HFFc6 (cell line): ENCODE data around the gene LGALSL. TPM values are rescaled to one million over a fixed set of nuclear protein-coding genes. Genes with fewer than 3 reads are reported as not detected.

Experiments
- DNase-seq: peaks from one replicate; pipeline ENCODE4 v3.0.0-alpha.2; 2018
- H3K27ac Mint-ChIP-seq: 2 replicates; pipeline ENCODE4 v1.8.0; 2020; ENCODE audit warnings: mild to moderate bottlenecking, mixed read lengths
- H3K27me3 Mint-ChIP-seq: 2 replicates; pipeline ENCODE4 v1.8.0; 2021; ENCODE audit warnings: mild to moderate bottlenecking, moderate library complexity, mixed read lengths; ENCODE audit not compliant: insufficient read depth
- H3K36me3 Mint-ChIP-seq: 2 replicates; pipeline ENCODE4 v1.8.0; 2021; ENCODE audit warnings: low read depth, mixed read lengths
- H3K4me1 Mint-ChIP-seq: 2 replicates; pipeline ENCODE4 v1.8.0; 2020; ENCODE audit warnings: low read depth, mixed read lengths
- H3K4me3 Mint-ChIP-seq: 2 replicates; pipeline ENCODE4 v1.8.0; 2020; ENCODE audit warnings: mild to moderate bottlenecking, moderate library complexity, mixed read lengths
- H3K9me3 Mint-ChIP-seq: 2 replicates; pipeline ENCODE4 v1.8.0; 2020; ENCODE audit warnings: mild to moderate bottlenecking, mixed read lengths
- CTCF ChIP-seq: fragments of 200-600 bp; sonication (generic); IDR thresholded peaks from 2 replicates; pipeline ENCODE4 v1.5.0; 2021; ENCODE audit warnings: antibody characterized with exemption, mild to moderate bottlenecking
- total RNA-seq, 6 experiments: library from RNA; stranded (reverse); fragmentation: NEBNext Ultra II Directional; extraction: Animal tissue kit (Norgen Biotek cat#: 25700); gene quantifications; 2 replicates in 1 of 6; 3 replicates in 5 of 6; pipeline ENCODE4 v1.2.3, GENCODE V29; 2021

The LGALSL gene
- total RNA-seq, 6 experiments from 2014 or later: 0.64 to 2.1 (median 0.82) TPM

GRCh38 chr2:64466478-64467085 lies 12.6 kb downstream of the LGALSL start:
- Mint-ChIP-seq H3K27me3 (peaks cover 31% of the 10 kb centered on the region), H3K36me3 (no peaks in the 10 kb centered on the region), H3K4me3 (no peak overlapping the region), H3K27ac (no peak overlapping the region), H3K4me1 (peaks cover 10% of the 10 kb centered on the region), H3K9me3 (no peaks in the 10 kb centered on the region)
- DNase-seq: no peak
- TF ChIP-seq CTCF: no peak

GRCh38 chr2:64467096-64467843 lies 13.3 kb downstream of the LGALSL start:
- Mint-ChIP-seq H3K4me3 (no peak overlapping the region), H3K36me3 (no peaks in the 10 kb centered on the region), H3K27me3 (peaks cover 36% of the 10 kb centered on the region), H3K27ac (no peak overlapping the region), H3K4me1 (peaks cover 10% of the 10 kb centered on the region), H3K9me3 (no peaks in the 10 kb centered on the region)
- TF ChIP-seq CTCF: no peak
- no peak for DNase-seq

GRCh38 chr2:64469261-64469660 lies 15.3 kb downstream of the LGALSL start:
- Mint-ChIP-seq H3K27ac (no peak overlapping the region), H3K27me3 (peaks cover 44% of the 10 kb centered on the region), H3K36me3 (no peaks in the 10 kb centered on the region), H3K9me3 (no peaks in the 10 kb centered on the region), H3K4me1 (peaks cover under 1% of the 10 kb centered on the region; the same call in 1 of the 2 replicates), H3K4me3 (no peak overlapping the region)
- no peak for TF ChIP-seq CTCF
- no peak for DNase-seq

- Mint-ChIP-seq H3K4me1 (no peaks in the 10 kb centered on the region), H3K27ac (no peak overlapping the region), H3K27me3 (peaks cover 49% of the 10 kb centered on the region), H3K36me3 (no peaks in the 10 kb centered on the region), H3K4me3 (no peak overlapping the region), H3K9me3 (no peaks in the 10 kb centered on the region)
- no peak for TF ChIP-seq CTCF
- DNase-seq: no peak
These were observed 16.1 kb downstream of the LGALSL start for GRCh38 chr2:64470071-64470470.

- Mint-ChIP-seq H3K36me3 (no peaks in the 10 kb centered on the region), H3K4me1 (no peaks in the 10 kb centered on the region), H3K27me3 (peaks cover 55% of the 10 kb centered on the region), H3K27ac (no peak overlapping the region), H3K4me3 (no peak overlapping the region), H3K9me3 (no peaks in the 10 kb centered on the region)
- no peak for DNase-seq
- no peak for TF ChIP-seq CTCF
These were observed 16.9 kb downstream of the LGALSL start for GRCh38 chr2:64470766-64471295.
